Measurements from ENCODE around the gene JOSD1. TPM values are rescaled to one million over a fixed set of nuclear protein-coding genes. Genes with fewer than 3 reads are reported as not detected.

JOSD1 gene
- total and polyA plus RNA-seq, 2 donors (not counting 1 experiment from before 2014, with no cell fraction given): 78.7 to 94.8 TPM

DNA sequence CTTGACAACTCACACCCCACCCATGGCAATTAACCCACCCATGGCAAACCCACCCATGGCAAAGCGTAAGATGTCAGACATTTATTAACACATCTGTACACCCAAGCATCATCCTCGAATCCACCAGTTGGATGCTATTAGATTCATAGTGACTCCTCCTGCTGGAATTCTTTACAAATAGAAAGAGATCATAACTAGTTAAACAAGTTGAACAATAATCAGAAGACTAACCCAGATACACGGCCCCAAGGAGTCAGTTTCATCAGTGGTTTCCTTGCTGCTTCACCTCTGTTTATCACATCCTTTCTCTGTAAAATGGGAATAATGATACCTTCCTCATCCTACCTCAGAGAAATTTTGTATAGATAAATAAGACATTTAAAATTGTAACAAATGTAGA lies 10.1 kb upstream of the JOSD1 start:
- Histone ChIP-seq H3K27me3 (replicated peaks in 1 of 4; ENCODE audit: control extremely low read depth in 1 of 4, control insufficient read depth in 3 of 4, insufficient read depth in 4 of 4, low read length in 3 of 4) (no peaks in the 10 kb centered on the region), H3K27ac (ENCODE audit: low read length in 2 of 2) (peak overlapping the region in 1 of 2 donors; percentile 73), H3K4me3 (ENCODE audit: control extremely low read depth in 1 of 5, extremely low read depth in 1 of 5, insufficient read depth in 1 of 5, low read depth in 2 of 5, low read length in 4 of 5) (no peak overlapping the region), H4K20me1 (ENCODE audit: control insufficient read depth, insufficient read depth, low read length, poor library complexity, severe bottlenecking) (peaks cover 98% of the 10 kb centered on the region), H2AFZ (ENCODE audit: insufficient read depth, low read depth, low read length, poor library complexity, severe bottlenecking) (no peak overlapping the region), H3K4me1 (ENCODE audit: control insufficient read depth in 2 of 2, insufficient read depth in 2 of 2, low read length in 2 of 2) (peaks cover 44 to 45% of the 10 kb centered on the region in 2 donors), H3K36me3 (replicated peaks in 1 of 2; ENCODE audit: control extremely low read depth in 1 of 2, control insufficient read depth in 1 of 2, extremely low read depth in 1 of 2, insufficient read depth in 2 of 2, low read length in 1 of 2) (peaks cover 0 to 40% of the 10 kb centered on the region in 2 experiments), H3K4me2 (replicated peaks; ENCODE audit: low read depth, low read length, poor library complexity, severe bottlenecking) (no peak overlapping the region), H3K9me3 (ENCODE audit: control extremely low read depth in 1 of 3, control insufficient read depth in 2 of 3, insufficient read depth in 1 of 3, low read length in 2 of 3) (no peaks in the 10 kb centered on the region), H3K79me2 (ENCODE audit: control insufficient read depth, insufficient read depth, low read length) (peaks cover 100% of the 10 kb centered on the region), H3K9ac (ENCODE audit: low read length) (no peak overlapping the region)
- no peak for TF ChIP-seq EZH2 (IDR thresholded peaks at IDR 0.05; ENCODE audit: borderline replicate concordance, insufficient read depth, low read depth, low read length, poor library complexity, severe bottlenecking)
- TF ChIP-seq, protein P1, sequence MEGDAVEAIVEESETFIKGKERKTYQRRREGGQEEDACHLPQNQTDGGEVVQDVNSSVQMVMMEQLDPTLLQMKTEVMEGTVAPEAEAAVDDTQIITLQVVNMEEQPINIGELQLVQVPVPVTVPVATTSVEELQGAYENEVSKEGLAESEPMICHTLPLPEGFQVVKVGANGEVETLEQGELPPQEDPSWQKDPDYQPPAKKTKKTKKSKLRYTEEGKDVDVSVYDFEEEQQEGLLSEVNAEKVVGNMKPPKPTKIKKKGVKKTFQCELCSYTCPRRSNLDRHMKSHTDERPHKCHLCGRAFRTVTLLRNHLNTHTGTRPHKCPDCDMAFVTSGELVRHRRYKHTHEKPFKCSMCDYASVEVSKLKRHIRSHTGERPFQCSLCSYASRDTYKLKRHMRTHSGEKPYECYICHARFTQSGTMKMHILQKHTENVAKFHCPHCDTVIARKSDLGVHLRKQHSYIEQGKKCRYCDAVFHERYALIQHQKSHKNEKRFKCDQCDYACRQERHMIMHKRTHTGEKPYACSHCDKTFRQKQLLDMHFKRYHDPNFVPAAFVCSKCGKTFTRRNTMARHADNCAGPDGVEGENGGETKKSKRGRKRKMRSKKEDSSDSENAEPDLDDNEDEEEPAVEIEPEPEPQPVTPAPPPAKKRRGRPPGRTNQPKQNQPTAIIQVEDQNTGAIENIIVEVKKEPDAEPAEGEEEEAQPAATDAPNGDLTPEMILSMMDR (IDR thresholded peaks at IDR 0.05): no peak
- DNase-seq: no peak
- WGBS (ENCODE audit: insufficient coverage): no CpG with 5 or more reads among the region's 3 CpGs
- Mint-ChIP-seq H3K27ac (peak overlapping the region; percentile 10), H3K4me1 (peaks cover 76% of the 10 kb centered on the region), H3K9me3 (ENCODE audit: insufficient read depth) (no peaks in the 10 kb centered on the region), H3K27me3 (no peaks in the 10 kb centered on the region), H3K4me3 (no peak overlapping the region)
- ChIA-PET CTCF (interaction anchor here (1.0 kb wide), 1 partner anchor 14 kb away, joined by 3 read pairs; no protein-coding TSS in a partner anchor), POLR2A (no interaction called here)
- intact Hi-C loops (cut with micrococcal nuclease): no loop called here
- no peak for ATAC-seq (ENCODE audit: low read depth)

DNA sequence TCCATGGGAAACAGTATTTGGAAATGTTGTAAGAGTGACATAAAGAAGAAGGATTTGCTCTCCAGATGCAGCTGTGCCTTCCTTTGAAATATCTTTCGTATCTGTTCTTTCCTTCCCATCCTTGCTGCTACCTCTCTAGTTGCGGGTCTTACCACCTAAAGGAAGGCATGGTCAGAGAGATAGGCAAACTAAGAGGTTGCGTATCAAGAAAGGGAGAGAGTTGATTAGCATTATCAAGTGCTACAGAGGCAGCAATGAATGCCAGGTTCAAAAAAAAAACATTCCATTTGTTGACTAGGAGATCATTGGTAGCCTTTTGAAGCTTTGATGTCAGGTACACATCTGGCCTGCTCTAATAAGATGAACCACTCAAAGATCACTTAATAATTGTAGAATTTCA lies 9.6 kb upstream of the JOSD1 start:
- H3K27ac Mint-ChIP-seq: peak overlapping the region; percentile 53
- H3K4me3 Mint-ChIP-seq: no peak overlapping the region
- TF ChIP-seq, protein P1 (IDR thresholded peaks at IDR 0.05): no peak
- TF ChIP-seq EZH2 (IDR thresholded peaks at IDR 0.05; ENCODE audit: borderline replicate concordance, insufficient read depth, low read depth, low read length, poor library complexity, severe bottlenecking): no peak
- H4K20me1 ChIP-seq (ENCODE audit: control insufficient read depth, insufficient read depth, low read length, poor library complexity, severe bottlenecking): peaks cover 93% of the 10 kb centered on the region
- ChIA-PET CTCF (interaction anchor here (1.0 to 1.5 kb wide), 4 partner anchors 11 to 658 kb away, joined by 3 to 5 read pairs (median 3); no protein-coding TSS in a partner anchor), POLR2A (no interaction called here)
- H3K4me1 Mint-ChIP-seq: peaks cover 78% of the 10 kb centered on the region
- peaks cover 96% of the 10 kb centered on the region for H3K79me2 ChIP-seq (ENCODE audit: control insufficient read depth, insufficient read depth, low read length)
- H3K27me3 ChIP-seq (replicated peaks in 1 of 4; ENCODE audit: control extremely low read depth in 1 of 4, control insufficient read depth in 3 of 4, insufficient read depth in 4 of 4, low read length in 3 of 4): no peaks in the 10 kb centered on the region
- intact Hi-C loops (cut with micrococcal nuclease): no loop called here
- H3K9me3 Mint-ChIP-seq (ENCODE audit: insufficient read depth): no peaks in the 10 kb centered on the region
- H3K4me1 ChIP-seq (ENCODE audit: control insufficient read depth in 2 of 2, insufficient read depth in 2 of 2, low read length in 2 of 2): peaks cover 44 to 45% of the 10 kb centered on the region in 2 donors
- H3K9me3 ChIP-seq (ENCODE audit: control extremely low read depth in 1 of 3, control insufficient read depth in 2 of 3, insufficient read depth in 1 of 3, low read length in 2 of 3): no peaks in the 10 kb centered on the region
- H3K4me2 ChIP-seq (replicated peaks; ENCODE audit: low read depth, low read length, poor library complexity, severe bottlenecking): peak overlapping the region; percentile 87
- H3K27ac ChIP-seq (ENCODE audit: low read length in 2 of 2): peak overlapping the region; percentile 64 to 73
- DNase-seq (no peak), ATAC-seq (ENCODE audit: low read depth) (no peak)
- peaks cover 0 to 35% of the 10 kb centered on the region in 2 experiments for H3K36me3 ChIP-seq (replicated peaks in 1 of 2; ENCODE audit: control extremely low read depth in 1 of 2, control insufficient read depth in 1 of 2, extremely low read depth in 1 of 2, insufficient read depth in 2 of 2, low read length in 1 of 2)
- no peak overlapping the region for H3K4me3 ChIP-seq (ENCODE audit: control extremely low read depth in 1 of 5, extremely low read depth in 1 of 5, insufficient read depth in 1 of 5, low read depth in 2 of 5, low read length in 4 of 5)
- WGBS (ENCODE audit: insufficient coverage): 100% methylated on average over 1 of the region's 3 CpGs
- H2AFZ ChIP-seq (ENCODE audit: insufficient read depth, low read depth, low read length, poor library complexity, severe bottlenecking): no peak overlapping the region
- no peaks in the 10 kb centered on the region for H3K27me3 Mint-ChIP-seq
- H3K9ac ChIP-seq (ENCODE audit: low read length): no peak overlapping the region
